Stimulated activated naive CD8-positive, alpha-beta T cell treated with anti-CD3 and anti-CD28 coated beads, Interleukin-15, Interleukin-2, amounts not matched to agents 100 U/mL and 50 U/mL, for 24 hours (primary cell): ENCODE data around the gene CFAP100.

Experiments used
- ATAC-seq: fragments of 150-1000 bp; cut with Tn5 transposase; one replicate; pipeline ENCODE4 v1.10.0; 2021
- DNase-seq: peaks from one replicate; pipeline ENCODE4 v3.0.0; 2021

CFAP100 gene

DNA sequence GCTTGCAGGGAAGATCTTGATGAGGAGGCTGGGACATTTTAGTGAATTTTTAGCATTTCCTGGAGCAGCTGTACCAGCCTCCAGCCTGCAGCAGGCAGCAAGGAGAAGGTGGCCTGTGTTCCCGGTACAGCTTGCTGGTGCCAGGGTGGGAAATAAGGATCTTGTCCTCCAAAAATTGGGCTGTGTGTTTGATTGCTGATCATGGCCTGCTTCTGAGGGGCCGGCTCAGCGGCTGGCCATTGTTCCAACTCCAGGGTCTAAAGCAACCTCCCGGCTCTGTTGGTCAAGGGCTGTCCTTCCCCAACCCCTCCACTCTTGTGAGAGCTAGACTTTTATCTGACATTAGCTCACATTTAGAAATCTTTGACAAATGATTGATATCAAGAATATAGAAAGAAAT lies 5.0 kb downstream of the CFAP100 start:
- DNase-seq (no peak), ATAC-seq (no peak)

DNA sequence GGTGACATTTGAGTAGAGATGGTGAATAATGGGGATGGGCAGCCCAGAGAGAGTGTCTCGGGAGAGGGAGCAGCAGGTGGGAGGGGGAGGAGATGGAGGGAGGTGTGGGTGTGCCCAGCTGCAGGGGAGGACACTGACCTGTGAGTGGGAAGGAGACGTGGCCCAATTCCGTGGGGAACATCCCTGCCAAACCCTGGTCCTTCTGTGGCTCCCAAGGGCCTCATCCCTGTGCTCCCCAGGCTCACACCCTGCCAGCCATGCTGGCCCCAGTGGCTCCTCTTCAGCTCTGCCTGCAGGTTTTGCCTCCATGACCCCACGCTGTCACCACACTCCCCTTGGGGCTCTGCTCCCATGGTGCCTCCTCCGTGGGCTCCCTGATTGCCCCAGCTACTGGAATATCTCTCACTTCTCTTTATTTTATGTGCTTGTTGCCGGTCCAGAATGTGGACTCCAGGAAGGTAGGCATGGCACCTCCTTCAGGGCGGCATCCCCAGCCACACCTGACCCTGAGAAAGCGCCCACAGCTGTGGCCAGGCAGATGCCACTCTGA lies 7.0 kb downstream of the CFAP100 start:
- DNase-seq (no peak), ATAC-seq (no peak)

DNA sequence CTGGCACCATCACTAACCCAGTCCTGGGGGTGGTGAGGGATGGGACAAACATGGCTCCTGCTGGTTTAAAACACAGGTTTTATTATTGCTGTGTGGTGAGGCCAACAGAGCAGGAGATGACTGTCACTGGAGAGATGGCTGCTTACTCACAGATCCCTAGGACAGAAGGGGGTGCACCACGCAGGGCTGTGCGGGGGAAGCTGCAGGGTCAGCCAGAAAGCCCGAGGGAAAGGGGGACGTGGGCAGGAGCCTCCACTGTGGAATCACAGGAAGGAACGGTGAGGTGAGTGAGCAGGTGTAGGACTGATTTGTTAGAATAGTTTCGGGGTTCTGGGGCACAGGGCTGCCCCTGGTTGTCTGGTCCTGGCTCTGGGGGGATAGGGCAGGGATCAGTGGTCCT lies 7.5 kb downstream of the CFAP100 start:
- DNase-seq (no peak), ATAC-seq (no peak)

- ATAC-seq, result no peak
- DNase-seq, result no peak
Measured at GRCh38 chr3:126402666-126403302, 8.1 kb downstream of the CFAP100 start.

- no peak for DNase-seq
- ATAC-seq, result no peak
Measured at GRCh38 chr3:126406389-126407296, 11.9 kb downstream of the CFAP100 start.

GRCh38 chr3:126407412-126408044 lies 12.8 kb downstream of the CFAP100 start:
- no peak for DNase-seq
- no peak for ATAC-seq

- no peak for ATAC-seq
- no peak for DNase-seq
Measured at GRCh38 chr3:126408099-126408498, 13.4 kb downstream of the CFAP100 start.

DNA sequence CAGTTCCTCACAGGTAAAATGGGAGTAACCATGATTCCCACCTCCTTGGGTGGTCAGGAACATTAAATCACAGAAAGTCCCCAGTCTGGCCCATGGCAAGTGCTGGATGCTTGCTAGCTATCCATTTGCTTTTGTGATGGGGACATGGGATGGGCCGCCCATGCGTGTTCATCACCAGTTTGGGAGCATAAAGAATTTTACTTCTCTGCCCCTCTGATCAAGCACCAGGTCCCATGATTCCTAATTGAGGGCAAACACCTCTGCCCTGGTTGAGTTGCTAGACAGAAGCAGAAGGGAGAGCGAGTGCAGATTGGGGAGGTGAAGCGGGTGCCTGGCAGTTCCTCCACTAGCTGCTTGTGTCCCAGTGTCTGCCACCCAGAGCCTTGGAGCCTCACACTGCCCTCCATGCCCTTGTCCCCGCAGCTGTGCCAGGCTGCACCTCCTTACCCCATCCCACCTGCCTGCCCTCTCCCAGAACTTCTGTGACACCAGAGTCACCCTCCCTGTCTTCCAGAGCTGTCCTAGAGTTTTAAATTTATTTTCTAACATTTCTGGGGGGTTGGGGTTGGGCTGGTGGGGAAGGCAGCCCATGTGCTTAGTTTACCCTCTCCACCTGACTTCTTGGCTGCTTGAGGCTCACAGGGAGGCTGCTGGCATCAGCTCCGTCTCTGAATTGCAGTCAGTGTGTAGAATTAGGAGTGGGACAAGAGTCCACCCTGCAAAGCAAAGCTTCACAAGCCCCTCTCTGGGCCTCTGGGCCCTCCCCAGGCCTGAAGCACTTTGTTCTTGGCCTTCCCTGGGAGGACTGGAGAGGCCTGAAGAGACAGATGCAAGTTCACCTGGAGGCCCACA lies 18.4 kb downstream of the CFAP100 start:
- no peak for DNase-seq
- ATAC-seq, result no peak

DNA sequence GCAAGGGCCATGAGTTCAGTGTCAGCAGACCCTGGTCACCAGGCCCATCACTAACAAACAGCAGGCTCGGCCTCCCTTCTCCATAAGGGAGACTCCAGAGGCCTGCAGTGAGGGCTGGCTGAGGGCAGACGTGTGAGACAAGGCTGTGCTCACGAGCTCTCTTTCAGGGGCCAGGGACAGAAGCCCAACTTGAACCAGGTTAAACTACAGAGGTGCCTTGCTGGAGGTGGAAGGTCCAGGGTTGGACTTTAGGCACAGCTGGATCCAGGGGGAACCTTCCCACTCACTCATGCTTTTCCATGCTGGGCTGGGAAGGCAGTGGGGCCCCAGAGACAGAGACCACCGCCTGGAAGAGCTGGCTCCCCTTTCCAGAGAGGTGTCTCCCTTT lies 19.0 kb downstream of the CFAP100 start:
- ATAC-seq, result no peak

DNA sequence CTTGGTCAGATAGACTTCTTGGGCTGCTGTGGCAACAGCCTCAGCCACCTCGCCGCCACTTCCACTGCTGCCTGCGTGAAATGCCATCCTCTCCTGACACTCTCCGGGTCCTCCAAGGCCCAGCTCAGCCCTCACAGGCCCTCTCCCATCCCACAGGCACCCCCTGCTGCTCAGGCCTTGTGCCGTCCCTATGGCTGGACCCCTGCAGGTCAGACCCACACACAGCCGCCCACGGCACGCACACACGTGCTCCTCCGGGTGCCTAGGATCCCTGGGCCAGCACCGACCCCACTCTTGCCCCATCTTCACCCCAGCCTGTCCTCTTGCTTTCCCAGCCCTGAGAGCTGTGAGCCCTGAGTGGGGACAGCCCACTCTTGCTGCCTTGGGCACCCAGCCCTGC lies 19.7 kb downstream of the CFAP100 start:
- no peak for DNase-seq
- no peak for ATAC-seq

More for the DNA sequence above, 19.0 kb downstream of the CFAP100 start:
- DNase-seq, result no peak

- ATAC-seq, result no peak
Measured at GRCh38 chr3:126414961-126415660, 20.4 kb downstream of the CFAP100 start.

DNA sequence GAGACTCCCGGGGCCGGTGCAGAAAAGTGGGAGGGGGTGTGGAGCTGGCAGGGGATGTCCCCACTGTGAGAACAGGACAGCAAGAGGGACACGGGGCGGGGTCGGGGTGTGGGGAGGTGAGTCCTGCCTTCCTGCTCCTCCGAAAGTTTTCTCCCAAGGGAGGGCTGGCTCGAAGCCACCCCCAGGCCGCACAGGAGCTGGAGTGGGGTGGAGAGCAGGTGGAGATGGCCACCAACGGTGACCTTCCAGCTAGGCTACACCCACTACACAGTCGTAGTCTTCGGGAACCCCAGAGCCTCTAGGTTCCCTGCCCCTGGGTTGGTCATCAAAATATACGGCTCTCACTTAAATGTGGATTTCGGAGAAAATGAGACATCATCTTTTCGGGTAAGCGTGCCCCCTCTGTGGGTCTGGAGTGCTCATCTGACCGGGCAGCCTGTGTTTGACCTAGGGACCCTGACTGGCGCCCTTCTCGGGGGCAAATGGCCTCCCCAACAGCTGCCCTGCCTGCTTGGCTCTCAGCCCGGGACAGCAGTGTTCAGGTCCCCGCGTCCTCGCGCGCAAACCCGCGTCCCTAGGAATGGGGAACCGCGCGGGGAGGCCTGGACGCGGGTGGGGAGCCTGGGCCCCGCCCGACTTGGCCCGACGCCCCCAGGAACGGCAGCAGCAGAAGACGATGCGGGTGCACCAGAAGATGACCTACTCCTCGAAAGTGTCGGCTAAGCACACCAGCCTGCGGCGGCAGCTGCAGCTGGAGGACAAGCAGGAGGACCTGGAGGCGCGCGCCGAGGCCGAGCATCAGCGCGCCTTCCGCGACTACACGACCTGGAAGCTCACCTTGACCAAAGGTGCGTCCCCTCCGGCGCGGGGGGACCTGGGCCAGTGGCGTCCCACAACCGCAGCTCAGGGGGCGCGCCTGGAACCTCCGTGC lies 21.2 kb downstream of the CFAP100 start:
- DNase-seq, result no peak
- ATAC-seq, result no peak

More at GRCh38 chr3:126414961-126415660, 20.4 kb downstream of the CFAP100 start:
- DNase-seq, result no peak

DNA sequence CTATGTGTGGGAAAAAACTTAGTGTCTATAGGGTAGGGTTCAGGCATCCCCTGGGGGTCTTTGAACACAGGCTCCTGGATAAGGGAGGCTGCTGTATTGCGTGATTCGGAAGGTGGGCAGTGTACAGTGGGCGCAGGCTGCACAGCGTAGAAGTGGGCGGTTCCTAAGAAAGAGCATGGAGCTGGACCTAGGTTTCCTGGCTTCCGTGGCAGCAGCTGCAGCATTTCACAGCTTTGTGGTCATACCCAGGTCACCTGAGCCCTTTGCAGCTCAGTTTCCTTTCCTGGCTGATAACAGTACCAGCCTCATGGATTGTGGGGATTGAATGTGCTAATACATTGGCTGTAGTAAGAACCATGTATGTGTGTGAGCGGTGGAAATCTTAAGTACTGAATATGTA lies 22.2 kb downstream of the CFAP100 start:
- ATAC-seq, result no peak
- no peak for DNase-seq

DNA sequence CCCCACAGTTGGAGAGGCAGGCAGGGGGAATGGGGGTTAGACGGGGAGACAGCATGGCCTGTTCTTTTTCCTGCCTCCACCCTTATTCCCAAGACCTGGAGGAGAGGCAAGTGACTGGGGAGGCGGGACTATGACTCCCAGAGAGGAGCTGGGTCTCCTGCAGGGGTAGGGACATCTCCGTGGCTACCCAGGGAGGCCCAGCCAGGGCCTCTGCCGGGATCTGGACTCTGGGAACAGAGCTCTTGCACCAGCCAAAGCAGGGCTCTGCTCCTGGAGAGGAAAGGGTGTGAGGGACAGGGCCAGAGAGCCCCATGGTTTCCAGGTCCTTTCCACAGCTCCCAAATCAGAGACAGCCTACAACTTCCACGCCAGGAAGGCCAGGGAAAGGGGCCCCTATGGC lies 22.8 kb downstream of the CFAP100 start:
- ATAC-seq, result no peak

GRCh38 chr3:126417981-126418530 lies 23.3 kb downstream of the CFAP100 start:
- ATAC-seq (no peak), DNase-seq (no peak)

More for the DNA sequence above, 22.8 kb downstream of the CFAP100 start:
- DNase-seq, result no peak

DNA sequence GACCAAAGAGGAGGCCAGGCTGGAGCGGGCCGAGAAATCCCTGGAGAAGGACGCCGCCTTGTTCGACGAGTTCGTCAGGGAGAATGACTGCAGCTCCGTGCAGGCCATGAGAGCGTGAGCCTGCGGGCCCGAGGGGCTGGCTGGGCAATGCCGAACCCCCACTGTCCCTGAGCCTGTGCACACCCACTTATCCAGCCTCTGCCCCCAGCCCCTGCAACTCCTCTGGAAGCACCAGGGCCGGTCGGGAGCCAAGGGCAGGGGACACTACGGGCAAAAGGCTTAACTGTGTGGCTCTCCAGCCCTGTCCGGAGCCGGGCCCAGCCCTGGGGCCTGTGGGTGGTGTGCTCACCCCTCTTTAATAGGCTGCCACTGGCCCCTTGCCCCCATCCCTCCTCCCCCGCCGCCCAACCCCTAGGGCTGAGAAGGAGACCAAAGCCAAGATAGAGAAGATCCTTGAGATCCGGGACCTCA lies 24.0 kb downstream of the CFAP100 start:
- DNase-seq (no peak), ATAC-seq (no peak)

DNA sequence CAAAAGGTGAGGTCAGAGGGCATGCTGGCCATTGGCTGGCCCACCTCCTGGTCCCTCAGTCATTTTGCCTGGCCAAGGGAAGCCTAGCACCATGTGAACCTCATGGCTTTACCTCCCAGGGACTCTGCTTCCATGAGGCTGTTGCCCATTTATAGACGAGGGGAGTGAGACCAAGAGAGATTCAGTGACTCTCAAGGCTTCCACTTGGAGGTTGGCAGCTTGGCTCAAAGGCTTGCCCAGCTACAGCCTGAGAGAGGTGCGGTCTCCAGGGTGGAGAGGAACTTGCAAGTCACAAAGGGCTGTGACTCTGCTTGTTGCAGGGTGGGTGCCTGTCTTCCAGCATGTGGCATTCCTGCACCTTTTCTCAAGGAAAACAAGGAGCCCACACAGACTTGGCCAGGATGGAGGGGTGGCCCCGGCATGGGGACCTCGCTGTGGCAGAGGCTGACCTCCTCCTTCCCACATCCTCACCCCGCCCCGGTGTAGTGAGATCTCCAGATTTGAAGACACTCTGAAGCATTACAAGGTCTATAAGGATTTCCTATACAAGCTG lies 24.5 kb downstream of the CFAP100 start:
- ATAC-seq, result no peak
- DNase-seq, result no peak

- DNase-seq (no peak), ATAC-seq (no peak)
Measured at GRCh38 chr3:126419886-126420786, 25.4 kb downstream of the CFAP100 start.
